GM12864 (cell line): ENCODE measurements around the gene SMOC2.

ENCODE experiments used
- DNase-seq: peaks from one replicate; pipeline ENCODE4 v3.0.0-alpha.2; 2011; ENCODE audit warnings: low read depth
- H3K4me3 ChIP-seq: 2 replicates; pipeline ENCODE4 v1.5.1; 2011; ENCODE audit warnings: mild to moderate bottlenecking, low read depth, low read length, control low read depth
- CTCF ChIP-seq: IDR thresholded peaks from 2 replicates; pipeline ENCODE4 v1.5.1; 2011; ENCODE audit warnings: low read depth, mild to moderate bottlenecking, moderate library complexity, low read length, control low read depth, inconsistent platforms; ENCODE audit errors: missing control alignments

Gene SMOC2

GRCh38 chr6:168411793-168412192, 29.2 kb upstream of the SMOC2 start:
- no peak for TF ChIP-seq CTCF
- no peak for DNase-seq
- no peak overlapping the region for H3K4me3 ChIP-seq

GRCh38 chr6:168412456-168412855, 28.5 kb upstream of the SMOC2 start:
- H3K4me3 ChIP-seq = no peak overlapping the region
- DNase-seq = no peak
- TF ChIP-seq CTCF = no peak

GRCh38 chr6:168413018-168413720, 27.8 kb upstream of the SMOC2 start:
- no peak overlapping the region for H3K4me3 ChIP-seq
- no peak for DNase-seq
- TF ChIP-seq CTCF = no peak

GRCh38 chr6:168413856-168414255, 27.1 kb upstream of the SMOC2 start:
- H3K4me3 ChIP-seq = no peak overlapping the region
- DNase-seq = no peak
- TF ChIP-seq CTCF = no peak

- DNase-seq = no peak
- TF ChIP-seq CTCF = no peak
- H3K4me3 ChIP-seq = no peak overlapping the region
Measured at GRCh38 chr6:168414336-168415097, 26.5 kb upstream of the SMOC2 start.

- no peak overlapping the region for H3K4me3 ChIP-seq
- no peak for TF ChIP-seq CTCF
- DNase-seq = no peak
Measured at GRCh38 chr6:168415098-168415992, 25.6 kb upstream of the SMOC2 start.
